Mesenchymal stem cell (in vitro differentiated cells and primary cell): ENCODE data around the gene INPP5A.

Experiments used
- DNase-seq: peaks from one replicate; pipeline ENCODE4 v3.0.0-alpha.2; 2013
- H2AFZ ChIP-seq: one replicate; pipeline ENCODE4 v1.6.1; 2013; ENCODE audit warnings: low read depth, mild to moderate bottlenecking, control low read depth, inconsistent platforms, low read length, moderate library complexity
- H2AK5ac ChIP-seq: 2 replicates; pipeline ENCODE4 v1.6.1; 2013; ENCODE audit warnings: low read length, moderate library complexity, mild to moderate bottlenecking, inconsistent platforms; ENCODE audit not compliant: severe bottlenecking
- H2BK120ac ChIP-seq: one replicate; pipeline ENCODE4 v1.6.1; 2013; ENCODE audit warnings: low read depth, mild to moderate bottlenecking, inconsistent platforms, low read length, moderate library complexity
- H2BK12ac ChIP-seq, 2 experiments: one replicate each; pipeline ENCODE4 v1.6.1; 2013; ENCODE audit warnings: inconsistent platforms in 2 of 2, low read length in 2 of 2, mild to moderate bottlenecking in 2 of 2, moderate library complexity in 2 of 2, control low read depth in 1 of 2
- H2BK15ac ChIP-seq: one replicate; pipeline ENCODE4 v1.6.1; 2013; ENCODE audit warnings: mild to moderate bottlenecking, low read depth, inconsistent platforms; ENCODE audit not compliant: poor library complexity, severe bottlenecking
- H2BK5ac ChIP-seq: 2 replicates; pipeline ENCODE4 v1.6.1; 2013; ENCODE audit warnings: low read depth, mild to moderate bottlenecking, low read length, control low read depth, inconsistent platforms; ENCODE audit not compliant: poor library complexity, severe bottlenecking
- H3K14ac ChIP-seq, 2 experiments: one replicate each; pipeline ENCODE4 v1.6.1; 2013; ENCODE audit warnings: inconsistent platforms in 2 of 2, low read length in 2 of 2, control low read depth in 1 of 2, mild to moderate bottlenecking in 1 of 2, moderate library complexity in 1 of 2
- H3K18ac ChIP-seq, 2 experiments: one replicate each; pipeline ENCODE4 v1.6.1; 2013; ENCODE audit warnings: inconsistent platforms in 2 of 2, low read length in 2 of 2, control low read depth in 1 of 2, low read depth in 1 of 2, mild to moderate bottlenecking in 1 of 2
- H3K23ac ChIP-seq, 2 experiments: one replicate each; pipeline ENCODE4 v1.6.1; 2013; ENCODE audit warnings: inconsistent platforms in 2 of 2, low read length in 2 of 2, mild to moderate bottlenecking in 2 of 2, moderate library complexity in 2 of 2, control low read depth in 1 of 2
- H3K27ac ChIP-seq: 2 replicates; pipeline ENCODE4 v1.5.1; 2013; ENCODE audit warnings: mild to moderate bottlenecking, moderate library complexity, low read length, control low read depth, inconsistent platforms; ENCODE audit not compliant: poor library complexity, severe bottlenecking
- H3K27me3 ChIP-seq, 2 experiments: 2 replicates each; pipeline versions ENCODE4 v1.6.1 to v1.7.0; 2013; ENCODE audit warnings: low read length in 2 of 2, mild to moderate bottlenecking in 2 of 2, moderate library complexity in 2 of 2, control low read depth in 1 of 2, inconsistent platforms in 1 of 2; ENCODE audit not compliant: control insufficient read depth in 1 of 2, insufficient read depth in 1 of 2
- H3K36me3 ChIP-seq, 2 experiments: 2 replicates each; pipeline versions ENCODE4 v1.6.1 to v1.7.0; 2013; ENCODE audit warnings: low read length in 2 of 2, control low read depth in 1 of 2, inconsistent platforms in 1 of 2, low read depth in 1 of 2, mild to moderate bottlenecking in 1 of 2; ENCODE audit not compliant: insufficient read depth in 2 of 2, control insufficient read depth in 1 of 2
- H3K4ac ChIP-seq, 2 experiments: one replicate each; pipeline ENCODE4 v1.6.1; 2013; ENCODE audit warnings: inconsistent platforms in 2 of 2, low read length in 2 of 2, mild to moderate bottlenecking in 2 of 2, moderate library complexity in 2 of 2, control low read depth in 1 of 2, low read depth in 1 of 2
- H3K4me1 ChIP-seq: 2 replicates; pipeline ENCODE4 v1.6.1; 2013; ENCODE audit warnings: low read depth, low read length, control low read depth; ENCODE audit not compliant: control insufficient read depth, insufficient read depth
- H3K4me2 ChIP-seq: 2 replicates; pipeline ENCODE4 v1.6.1; 2013; ENCODE audit warnings: low read length, mild to moderate bottlenecking, inconsistent platforms; ENCODE audit not compliant: poor library complexity, severe bottlenecking
- H3K4me3 ChIP-seq, 2 experiments: 2 replicates each; pipeline versions ENCODE4 v1.5.1 to v1.7.0; 2013; ENCODE audit warnings: low read length in 2 of 2, mild to moderate bottlenecking in 2 of 2, control low read depth in 1 of 2, low read depth in 1 of 2; ENCODE audit not compliant: insufficient read depth in 1 of 2
- H3K79me1 ChIP-seq: replicated peaks from 2 replicates; pipeline ENCODE4 v1.6.1; 2013; ENCODE audit warnings: mild to moderate bottlenecking, control low read depth, low read length, inconsistent platforms; ENCODE audit not compliant: poor library complexity, severe bottlenecking
- H3K9ac ChIP-seq: 2 replicates; pipeline ENCODE4 v1.7.0; 2013; ENCODE audit warnings: mild to moderate bottlenecking, low read length, moderate library complexity
- H3K9me3 ChIP-seq: 2 replicates; pipeline ENCODE4 v1.7.0; 2013; ENCODE audit warnings: mild to moderate bottlenecking, low read length; ENCODE audit not compliant: control insufficient read depth
- H4K8ac ChIP-seq: one replicate; pipeline ENCODE4 v1.6.1; 2013; ENCODE audit warnings: inconsistent platforms, mild to moderate bottlenecking, low read length, moderate library complexity
- H4K91ac ChIP-seq: one replicate; pipeline ENCODE4 v1.6.1; 2013; ENCODE audit warnings: mild to moderate bottlenecking, low read length, inconsistent platforms
- WGBS: methylation state at CpG from one replicate; pipeline ENCODE4 v1.1.7; 2013; ENCODE audit warnings: mixed read lengths; 5-methylcytosine and 5-hydroxymethylcytosine counted together

INPP5A gene

DNA sequence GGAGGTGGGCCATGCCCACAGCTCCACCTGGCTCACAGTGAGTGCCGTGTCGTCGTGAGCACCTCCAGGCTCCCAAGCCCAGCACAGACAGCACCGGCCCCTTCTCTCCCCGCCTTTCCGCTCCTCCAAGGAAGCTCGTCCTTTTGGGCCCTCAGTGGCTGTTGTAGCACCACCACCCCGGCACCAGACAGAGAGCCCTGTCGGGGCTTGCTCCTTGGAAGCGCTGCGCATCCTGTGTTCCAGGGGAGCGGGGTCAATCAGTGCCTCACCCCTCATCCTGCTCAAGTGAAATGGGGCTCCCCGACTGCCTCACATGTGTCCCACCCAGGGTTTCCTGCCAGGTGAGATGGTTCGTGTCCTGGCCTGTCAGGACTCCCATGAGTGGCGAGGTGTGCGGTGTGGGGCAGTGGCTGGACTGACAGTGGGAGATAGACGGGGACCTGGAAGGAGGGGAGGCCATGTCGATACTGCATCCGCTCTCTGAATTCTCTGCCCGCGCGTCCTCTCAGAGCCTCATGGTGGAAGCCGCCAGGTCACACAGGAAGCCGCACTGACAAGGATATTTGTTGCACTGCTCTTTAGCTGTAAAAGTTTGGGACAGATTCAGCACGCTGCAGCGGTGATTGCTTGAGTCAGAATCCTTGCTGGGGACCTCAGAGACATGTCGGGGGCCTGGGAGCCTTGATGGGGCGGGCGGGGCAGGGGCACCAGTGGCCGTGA is 107.1 kb downstream of the INPP5A start:
- WGBS, result 95% methylated on average over 30 of the region's 30 CpGs
- Histone ChIP-seq H2BK15ac (no peak overlapping the region), H3K14ac (no peak overlapping the region), H3K4me3 (no peak overlapping the region), H4K91ac (no peak overlapping the region), H3K4me2 (no peak overlapping the region), H3K27me3 (peaks cover 0 to 6% of the 10 kb centered on the region in 2 experiments), H3K79me1 (peaks cover 41% of the 10 kb centered on the region), H2BK12ac (no peak overlapping the region), H3K27ac (no peak overlapping the region), H2BK5ac (no peak overlapping the region), H3K9ac (no peak overlapping the region), H2BK120ac (no peak overlapping the region), H3K36me3 (peaks cover 0 to 34% of the 10 kb centered on the region in 2 experiments), H3K4me1 (peaks cover 3% of the 10 kb centered on the region), H3K4ac (no peak overlapping the region), H2AK5ac (no peak overlapping the region), H3K9me3 (no peaks in the 10 kb centered on the region), H3K23ac (no peak overlapping the region), H4K8ac (no peak overlapping the region), H2AFZ (no peak overlapping the region), H3K18ac (no peak overlapping the region)
- DNase-seq, result no peak

DNA sequence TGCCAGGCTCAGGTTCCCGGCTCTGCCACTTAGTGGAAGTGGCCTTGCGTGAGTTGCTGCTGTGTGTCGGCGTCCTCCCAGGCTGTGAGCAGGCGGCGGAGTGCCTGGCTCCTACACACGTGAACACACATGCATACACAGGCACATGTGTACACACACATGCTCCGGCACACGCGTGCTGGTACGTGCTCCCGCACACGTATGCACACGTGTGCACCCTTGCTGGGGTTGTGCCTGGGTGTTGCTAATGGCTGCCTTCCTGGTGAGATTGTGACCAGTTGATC is 107.6 kb downstream of the INPP5A start:
- Histone ChIP-seq H4K91ac (no peak overlapping the region), H3K18ac (no peak overlapping the region), H2BK15ac (no peak overlapping the region), H3K4ac (no peak overlapping the region), H3K27ac (no peak overlapping the region), H2BK120ac (no peak overlapping the region), H2BK12ac (no peak overlapping the region), H4K8ac (no peak overlapping the region), H3K4me1 (peaks cover 3% of the 10 kb centered on the region), H3K79me1 (peaks cover 38% of the 10 kb centered on the region), H3K14ac (peak overlapping the region in 1 of 2 experiments; percentile 8), H3K9ac (no peak overlapping the region), H3K23ac (no peak overlapping the region), H3K36me3 (peaks cover 0 to 39% of the 10 kb centered on the region in 2 experiments), H2AK5ac (no peak overlapping the region), H2BK5ac (no peak overlapping the region), H3K4me2 (no peak overlapping the region), H2AFZ (no peak overlapping the region), H3K27me3 (peaks cover 0 to 3% of the 10 kb centered on the region in 2 experiments), H3K4me3 (no peak overlapping the region), H3K9me3 (no peaks in the 10 kb centered on the region)
- WGBS, result over 99% methylated on average over 14 of the region's 14 CpGs
- DNase-seq, result no peak

DNA sequence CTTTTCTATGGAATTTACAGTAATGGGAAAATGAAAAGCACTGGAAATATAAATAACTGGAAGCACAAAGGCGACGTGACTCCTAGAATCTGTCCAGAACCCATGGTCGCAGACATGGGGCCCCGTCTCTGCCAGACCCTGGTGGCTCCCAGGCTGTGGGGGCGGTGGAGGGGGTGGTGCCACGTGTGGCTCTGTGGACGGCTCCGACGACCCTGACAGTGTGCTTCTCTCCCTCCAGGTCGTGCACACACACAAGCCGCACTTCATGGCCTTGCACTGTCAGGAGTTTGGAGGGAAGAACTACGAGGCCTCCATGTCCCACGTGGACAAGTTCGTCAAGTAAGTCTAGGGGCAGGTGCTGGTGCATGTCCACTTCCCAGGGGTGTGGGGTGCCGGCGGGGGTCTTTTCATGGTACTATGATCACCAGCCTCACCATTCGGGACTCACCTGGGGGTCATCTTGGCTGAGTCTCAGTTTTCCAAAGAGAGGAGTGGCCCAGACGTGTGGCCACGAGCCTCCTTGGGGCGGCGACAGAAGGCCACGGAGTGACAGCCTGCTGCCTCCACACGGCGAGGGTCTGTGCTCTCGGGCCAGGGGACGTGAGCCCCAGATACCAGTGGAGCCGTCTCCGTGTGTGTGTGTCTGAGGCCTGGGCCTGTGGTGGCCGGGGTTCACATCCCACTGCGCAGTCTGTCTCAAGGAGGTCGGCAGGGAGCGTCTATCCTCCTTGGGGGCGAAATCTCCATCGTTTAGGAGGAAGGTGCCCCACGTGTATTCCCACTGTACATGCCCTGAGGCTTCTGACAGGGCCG is 108.2 kb downstream of the INPP5A start:
- Histone ChIP-seq H2BK5ac (no peak overlapping the region), H2BK120ac (no peak overlapping the region), H3K9ac (no peak overlapping the region), H3K27ac (no peak overlapping the region), H2BK12ac (no peak overlapping the region), H3K14ac (no peak overlapping the region), H3K4me2 (no peak overlapping the region), H3K4me3 (no peak overlapping the region), H4K8ac (no peak overlapping the region), H3K36me3 (peaks cover 0 to 45% of the 10 kb centered on the region in 2 experiments), H4K91ac (peak overlapping the region; percentile 34), H3K4ac (no peak overlapping the region), H2AFZ (no peak overlapping the region), H3K18ac (no peak overlapping the region), H3K27me3 (no peaks in the 10 kb centered on the region), H2BK15ac (no peak overlapping the region), H3K23ac (no peak overlapping the region), H2AK5ac (no peak overlapping the region), H3K9me3 (no peaks in the 10 kb centered on the region), H3K79me1 (peaks cover 32% of the 10 kb centered on the region), H3K4me1 (peaks cover 4% of the 10 kb centered on the region)
- DNase-seq, result no peak
- 97% methylated on average over 36 of the region's 36 CpGs for WGBS

DNA sequence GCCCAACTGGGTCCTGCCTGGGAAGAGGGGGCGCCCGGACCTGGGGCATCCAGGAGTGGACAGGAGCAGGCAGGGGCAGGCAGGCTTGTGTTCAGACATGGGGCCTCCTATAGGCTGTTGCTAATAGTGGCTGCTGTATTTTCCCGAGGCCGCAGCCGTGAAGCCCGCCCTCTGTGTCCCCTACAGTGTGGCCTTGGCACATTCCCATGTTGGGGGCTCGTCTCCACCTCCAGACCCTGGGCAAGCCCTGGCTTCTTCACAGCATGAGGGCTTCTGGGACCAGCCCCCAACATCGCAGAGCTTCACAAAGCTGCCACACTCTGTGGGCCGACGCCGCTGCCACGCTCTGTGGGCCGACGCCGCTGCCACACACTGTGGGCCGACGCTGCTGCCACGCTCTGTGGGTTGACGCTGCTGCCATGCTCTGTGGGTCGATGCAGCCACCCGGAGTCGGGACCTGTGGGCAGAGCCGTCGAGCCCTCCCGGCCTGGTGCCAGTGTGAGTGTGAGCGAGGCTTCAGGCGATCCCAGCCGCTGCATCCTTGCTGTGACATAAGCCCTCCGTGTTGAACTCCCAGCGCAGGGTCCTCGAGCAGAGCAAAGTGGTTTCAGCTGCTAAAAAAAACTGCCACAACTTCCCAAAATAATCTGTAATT is 109.0 kb downstream of the INPP5A start:
- no peak overlapping the region for H2BK120ac ChIP-seq

More for the DNA sequence above, 109.0 kb downstream of the INPP5A start:
- Histone ChIP-seq H3K18ac (no peak overlapping the region), H3K27me3 (no peaks in the 10 kb centered on the region), H3K9ac (no peak overlapping the region), H3K9me3 (no peaks in the 10 kb centered on the region), H4K8ac (no peak overlapping the region), H3K4me2 (no peak overlapping the region), H3K14ac (no peak overlapping the region), H3K23ac (no peak overlapping the region), H3K27ac (no peak overlapping the region), H3K4me1 (peaks cover 4% of the 10 kb centered on the region), H3K4me3 (no peak overlapping the region), H2BK12ac (no peak overlapping the region), H4K91ac (no peak overlapping the region), H2BK5ac (no peak overlapping the region), H2BK15ac (no peak overlapping the region), H3K4ac (no peak overlapping the region), H3K79me1 (peaks cover 28% of the 10 kb centered on the region), H2AFZ (no peak overlapping the region), H2AK5ac (no peak overlapping the region), H3K36me3 (peaks cover 0 to 47% of the 10 kb centered on the region in 2 experiments)
- WGBS, result 97% methylated on average over 31 of the region's 31 CpGs
- no peak for DNase-seq
